Measurements from ENCODE around the gene CLEC11A.

The CLEC11A gene

DNA sequence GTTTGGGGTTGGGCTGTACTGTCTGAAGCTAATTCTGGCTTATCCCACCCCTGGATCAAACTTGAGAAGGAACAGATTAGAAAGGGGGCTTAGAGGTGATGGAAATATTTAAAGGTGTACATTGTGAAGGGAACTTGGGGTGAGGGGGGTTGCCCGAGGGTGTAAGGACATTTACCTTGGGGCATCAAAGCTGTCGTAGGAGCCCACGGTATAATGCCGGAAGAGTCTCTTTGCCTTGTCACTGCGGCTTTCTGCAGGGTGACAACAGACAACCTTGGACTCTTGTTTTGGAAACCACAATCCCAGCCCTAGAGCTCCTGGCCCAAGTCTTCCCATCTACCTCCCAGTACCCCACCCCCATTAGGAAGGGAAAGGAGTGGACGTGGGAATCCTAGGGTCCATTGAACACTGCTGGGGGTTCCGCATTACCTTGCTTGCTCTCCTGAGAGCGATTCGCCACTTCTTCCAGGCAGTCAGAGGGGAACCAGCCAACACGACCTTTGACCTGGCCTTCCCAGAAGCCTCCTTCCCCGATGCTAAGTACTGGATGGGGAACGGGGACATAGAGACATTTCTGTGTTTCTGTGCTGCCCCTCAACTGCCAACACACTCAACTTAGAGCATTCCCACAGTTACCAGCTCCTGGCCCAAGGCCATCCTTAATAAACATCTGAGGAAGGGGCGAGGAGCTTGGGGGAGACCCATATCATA lies 25.6 kb upstream of the CLEC11A start:
- no peaks in the 10 kb centered on the region for H3K4me1 ChIP-seq (ENCODE audit: low read depth, poor library complexity, severe bottlenecking)
- H3K9ac ChIP-seq, result no peak overlapping the region
- no peaks in the 10 kb centered on the region for H3K27me3 ChIP-seq (ENCODE audit: insufficient read depth, low read depth)
- H3K79me2 ChIP-seq (ENCODE audit: insufficient read depth, low read depth), result no peaks in the 10 kb centered on the region
- no peak overlapping the region for H3K27ac ChIP-seq
- no peak overlapping the region for H2AFZ ChIP-seq (ENCODE audit: low read depth)
- no peak overlapping the region for H3K4me2 ChIP-seq
- TF ChIP-seq, protein P1, sequence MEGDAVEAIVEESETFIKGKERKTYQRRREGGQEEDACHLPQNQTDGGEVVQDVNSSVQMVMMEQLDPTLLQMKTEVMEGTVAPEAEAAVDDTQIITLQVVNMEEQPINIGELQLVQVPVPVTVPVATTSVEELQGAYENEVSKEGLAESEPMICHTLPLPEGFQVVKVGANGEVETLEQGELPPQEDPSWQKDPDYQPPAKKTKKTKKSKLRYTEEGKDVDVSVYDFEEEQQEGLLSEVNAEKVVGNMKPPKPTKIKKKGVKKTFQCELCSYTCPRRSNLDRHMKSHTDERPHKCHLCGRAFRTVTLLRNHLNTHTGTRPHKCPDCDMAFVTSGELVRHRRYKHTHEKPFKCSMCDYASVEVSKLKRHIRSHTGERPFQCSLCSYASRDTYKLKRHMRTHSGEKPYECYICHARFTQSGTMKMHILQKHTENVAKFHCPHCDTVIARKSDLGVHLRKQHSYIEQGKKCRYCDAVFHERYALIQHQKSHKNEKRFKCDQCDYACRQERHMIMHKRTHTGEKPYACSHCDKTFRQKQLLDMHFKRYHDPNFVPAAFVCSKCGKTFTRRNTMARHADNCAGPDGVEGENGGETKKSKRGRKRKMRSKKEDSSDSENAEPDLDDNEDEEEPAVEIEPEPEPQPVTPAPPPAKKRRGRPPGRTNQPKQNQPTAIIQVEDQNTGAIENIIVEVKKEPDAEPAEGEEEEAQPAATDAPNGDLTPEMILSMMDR (conservative IDR thresholded peaks at IDR 0.05; ENCODE audit: low read depth, low read length), result no peak
- H3K36me3 ChIP-seq (ENCODE audit: insufficient read depth), result no peaks in the 10 kb centered on the region
- H4K20me1 ChIP-seq (ENCODE audit: insufficient read depth), result no peaks in the 10 kb centered on the region
- no peak overlapping the region for H3K4me3 ChIP-seq (IDR thresholded peaks at IDR 0.05; ENCODE audit: insufficient read depth, low read depth, low read length)

DNA sequence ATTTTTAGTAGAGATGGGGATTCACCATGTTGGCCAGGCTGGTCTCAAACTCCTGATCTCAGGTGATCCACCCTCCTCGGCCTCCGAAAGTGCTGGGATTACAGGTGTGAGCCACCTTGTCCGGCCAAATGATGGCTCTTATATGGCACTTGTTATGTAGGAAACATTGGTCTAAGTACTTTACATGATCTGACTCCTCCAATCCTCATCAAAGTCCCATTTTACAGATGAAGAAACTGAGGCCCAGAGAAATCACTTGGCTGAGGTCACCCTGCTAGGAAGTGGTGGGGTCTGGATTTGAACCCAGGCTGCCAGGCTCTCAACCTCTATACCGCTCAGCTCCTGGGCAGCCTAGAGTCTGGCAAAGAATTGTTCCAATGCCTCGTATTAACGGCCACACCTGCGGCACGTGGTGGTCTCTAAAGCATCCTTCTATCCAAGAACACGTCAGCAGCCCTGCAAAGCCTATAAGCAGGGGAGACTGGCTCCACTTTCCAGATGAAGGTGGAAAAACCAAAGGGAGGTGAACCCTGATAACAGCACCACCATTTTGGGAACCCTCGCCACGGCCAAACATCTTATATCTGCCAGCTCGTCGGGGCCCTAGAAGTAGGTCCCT lies 21.7 kb upstream of the CLEC11A start:
- Histone ChIP-seq H3K27me3 (ENCODE audit: insufficient read depth, low read depth) (peaks cover 5% of the 10 kb centered on the region; the same call in 1 of the 2 replicates), H3K4me3 (IDR thresholded peaks at IDR 0.05; ENCODE audit: insufficient read depth, low read depth, low read length) (no peak overlapping the region), H3K9ac (no peak overlapping the region)

GRCh38 chr19:50702158-50702870 lies 20.9 kb upstream of the CLEC11A start:
- H4K20me1 ChIP-seq (ENCODE audit: insufficient read depth), result no peaks in the 10 kb centered on the region
- H3K4me1 ChIP-seq (ENCODE audit: low read depth, poor library complexity, severe bottlenecking), result no peaks in the 10 kb centered on the region
- H3K79me2 ChIP-seq (ENCODE audit: insufficient read depth, low read depth), result no peaks in the 10 kb centered on the region
- H3K9ac ChIP-seq, result no peak overlapping the region
- H2AFZ ChIP-seq (ENCODE audit: low read depth), result no peak overlapping the region
- no peak overlapping the region for H3K4me2 ChIP-seq
- H3K4me3 ChIP-seq (IDR thresholded peaks at IDR 0.05; ENCODE audit: insufficient read depth, low read depth, low read length), result no peak overlapping the region
- TF ChIP-seq, protein P1 (conservative IDR thresholded peaks at IDR 0.05; ENCODE audit: low read depth, low read length), result no peak
- peaks cover 5% of the 10 kb centered on the region; the same call in 1 of the 2 replicates for H3K27me3 ChIP-seq (ENCODE audit: insufficient read depth, low read depth)
- H3K36me3 ChIP-seq (ENCODE audit: insufficient read depth), result no peaks in the 10 kb centered on the region
- no peak overlapping the region for H3K27ac ChIP-seq

More for the DNA sequence above, 21.7 kb upstream of the CLEC11A start:
- Histone ChIP-seq H3K79me2 (ENCODE audit: insufficient read depth, low read depth) (no peaks in the 10 kb centered on the region), H3K4me2 (no peak overlapping the region), H3K36me3 (ENCODE audit: insufficient read depth) (no peaks in the 10 kb centered on the region), H3K4me1 (ENCODE audit: low read depth, poor library complexity, severe bottlenecking) (no peaks in the 10 kb centered on the region), H4K20me1 (ENCODE audit: insufficient read depth) (no peaks in the 10 kb centered on the region), H3K27ac (no peak overlapping the region), H2AFZ (ENCODE audit: low read depth) (no peak overlapping the region)
- TF ChIP-seq, protein P1 (conservative IDR thresholded peaks at IDR 0.05; ENCODE audit: low read depth, low read length), result no peak

- Histone ChIP-seq H2AFZ (ENCODE audit: low read depth) (no peak overlapping the region), H3K4me3 (IDR thresholded peaks at IDR 0.05; ENCODE audit: insufficient read depth, low read depth, low read length) (no peak overlapping the region), H3K4me1 (ENCODE audit: low read depth, poor library complexity, severe bottlenecking) (no peaks in the 10 kb centered on the region), H3K79me2 (ENCODE audit: insufficient read depth, low read depth) (no peaks in the 10 kb centered on the region), H4K20me1 (ENCODE audit: insufficient read depth) (no peaks in the 10 kb centered on the region), H3K27me3 (ENCODE audit: insufficient read depth, low read depth) (peaks cover 5% of the 10 kb centered on the region; the same call in 1 of the 2 replicates), H3K9ac (no peak overlapping the region), H3K4me2 (no peak overlapping the region), H3K27ac (no peak overlapping the region), H3K36me3 (ENCODE audit: insufficient read depth) (no peaks in the 10 kb centered on the region)
- TF ChIP-seq, protein P1 (conservative IDR thresholded peaks at IDR 0.05; ENCODE audit: low read depth, low read length), result no peak
Observed at GRCh38 chr19:50702871-50703829, 20.0 kb upstream of the CLEC11A start.
